ENCODE measurements around the gene PACS2. TPM values are rescaled to one million over a fixed set of nuclear protein-coding genes. Genes with fewer than 3 reads are reported as not detected.

Gene PACS2
- total and polyA plus RNA-seq, 2 of the 4 experiments (the other 2 are of a cell fraction) = 15.6 to 32.2 TPM

- H4K91ac ChIP-seq (ENCODE audit: insufficient read depth, low read depth, low read length) = no peak overlapping the region
These were observed 54.5 kb downstream of the PACS2 start for GRCh38 chr14:105368910-105369652.

More at GRCh38 chr14:105368910-105369652, 54.5 kb downstream of the PACS2 start:
- H4K8ac ChIP-seq (ENCODE audit: low read depth in 2 of 2, low read length in 2 of 2) = no peak overlapping the region
- H2BK120ac ChIP-seq (ENCODE audit: low read depth, low read length) = no peak overlapping the region
- H2BK5ac ChIP-seq (ENCODE audit: low read depth, low read length, poor library complexity, severe bottlenecking) = no peak overlapping the region
- peaks cover 18% of the 10 kb centered on the region; the same call in 1 of the 2 replicates for H3K36me3 ChIP-seq (ENCODE audit: control insufficient read depth, insufficient read depth, low read length)
- ChIA-PET CTCF (no interaction called here), POLR2A (ENCODE audit: unreplicated experiment) (no interaction called here)
- peaks cover 2% of the 10 kb centered on the region; the same call in 1 of the 2 replicates for H3K4me1 ChIP-seq (ENCODE audit: control insufficient read depth, insufficient read depth, low read length)
- ATAC-seq (ENCODE audit: low read depth) (no peak), DNase-seq (no peak)
- no peak overlapping the region for H3K4me2 ChIP-seq (ENCODE audit: low read depth, low read length)
- H3K9ac ChIP-seq (ENCODE audit: low read depth, low read length) = no peak overlapping the region
- in situ Hi-C loops (cut with MboI; ENCODE audit: low sequenced_read_pairs) = no loop called here
- H3K14ac ChIP-seq (replicated peaks; ENCODE audit: low read depth, low read length) = no peak overlapping the region
- H2AK5ac ChIP-seq (ENCODE audit: low read depth, low read length) = no peak overlapping the region
- WGBS, 2 experiments (ENCODE audit: extremely low coverage in 2 of 2, insufficient read length in 1 of 2) = 90% methylated on average over 16 of the region's 29 CpGs; no CpG with 5 or more reads in 1 of the 2 experiments
- H3K9me3 ChIP-seq (ENCODE audit: control insufficient read depth, insufficient read depth, low read length) = no peaks in the 10 kb centered on the region
- no TSS peak for BruUV-seq (replicated peaks)
- H3K27ac ChIP-seq (ENCODE audit: insufficient read depth, low read length) = no peak overlapping the region
- dilution Hi-C loops (cut with HindIII; ENCODE audit: low sequenced_read_pairs, unreplicated experiment) = no loop called here
- H3K4me3 ChIP-seq (ENCODE audit: insufficient read depth, low read depth, low read length) = no peak overlapping the region
- peaks cover 3% of the 10 kb centered on the region; the same call in 1 of the 2 replicates for H3K9me1 ChIP-seq (ENCODE audit: insufficient read depth, low read length)
- no peak overlapping the region for H3K18ac ChIP-seq (ENCODE audit: low read depth, low read length)
- no peak for TF ChIP-seq BHLHE40 (IDR thresholded peaks at IDR 0.05; ENCODE audit: low read depth, low read length)
- no peak for TF ChIP-seq RAD21 (IDR thresholded peaks at IDR 0.05; ENCODE audit: low read length)
- TF ChIP-seq SMC3 (IDR thresholded peaks at IDR 0.05; ENCODE audit: low read depth, low read length) = no peak
- no peak for TF ChIP-seq CTCF (conservative IDR thresholded peaks at IDR 0.05; ENCODE audit: low read depth, low read length)
- TF ChIP-seq CEBPB (IDR thresholded peaks at IDR 0.05; ENCODE audit: low read depth, low read length) = no peak
- TF ChIP-seq FOS (IDR thresholded peaks at IDR 0.05; ENCODE audit: low read depth, low read length) = no peak
- no peak for TF ChIP-seq ELK1 (IDR thresholded peaks at IDR 0.05; ENCODE audit: borderline replicate concordance, low read depth, low read length)
- no peak for TF ChIP-seq MAFK (IDR thresholded peaks at IDR 0.05; ENCODE audit: low read depth, low read length)
- TF ChIP-seq USF2 (IDR thresholded peaks at IDR 0.05; ENCODE audit: low read depth, low read length) = no peak
- no peak for TF ChIP-seq NFE2L2 (IDR thresholded peaks at IDR 0.05; ENCODE audit: low read depth, low read length)
- no peak for TF ChIP-seq CHD1 (IDR thresholded peaks at IDR 0.05; ENCODE audit: low read depth, low read length)
- no peak for TF ChIP-seq MAZ (IDR thresholded peaks at IDR 0.05; ENCODE audit: borderline replicate concordance, low read depth, low read length)
- no peak for TF ChIP-seq POLR2A (IDR thresholded peaks at IDR 0.05; ENCODE audit: low read depth, low read length)
- TF ChIP-seq RCOR1 (IDR thresholded peaks at IDR 0.05; ENCODE audit: insufficient replicate concordance, low read length) = no peak
- no peak overlapping the region for H4K5ac ChIP-seq (ENCODE audit: low read depth, low read length)
- H2BK15ac ChIP-seq (ENCODE audit: low read depth, low read length) = no peak overlapping the region
- H2BK20ac ChIP-seq (ENCODE audit: low read depth, low read length) = no peak overlapping the region
- no peak overlapping the region for H2AFZ ChIP-seq (replicated peaks; ENCODE audit: low read length, poor library complexity)
- H4K20me1 ChIP-seq (ENCODE audit: insufficient read depth, low read length) = peaks cover 2% of the 10 kb centered on the region; the same call in 1 of the 2 replicates
- no peak overlapping the region for H3K23ac ChIP-seq (ENCODE audit: low read depth, low read length)
- no peaks in the 10 kb centered on the region for H3K27me3 ChIP-seq (ENCODE audit: control insufficient read depth, insufficient read depth, low read length)
- no peak overlapping the region for H3K4ac ChIP-seq (ENCODE audit: low read depth, low read length)
- H2AK9ac ChIP-seq (replicated peaks; ENCODE audit: low read depth, low read length, poor library complexity) = no peak overlapping the region
- no peaks in the 10 kb centered on the region; a peak in 1 of 4 replicates for H3K79me1 ChIP-seq (ENCODE audit: low read depth in 1 of 2, low read length in 2 of 2)
- no peak overlapping the region for H3K56ac ChIP-seq (ENCODE audit: extremely low read depth, insufficient read depth, low read length)
- intact Hi-C loops (cut with micrococcal nuclease) = no loop called here

Data from IMR-90 (cell line).